ENCODE data around the gene UST. TPM values are rescaled to one million over a fixed set of nuclear protein-coding genes. Genes with fewer than 3 reads are reported as not detected.
"Not testable (repeated sequence)": the region's sequence is repeated elsewhere in the genome, so short reads cannot be mapped to it uniquely, and the experiment has no call there.

UST gene
- total and polyA plus RNA-seq, 2 of the 8 experiments (the other 6 are each of a cell fraction or from before 2014, with no cell fraction given): 13.5 to 34.5 TPM

GRCh38 chr6:149039025-149039424 is 292.2 kb downstream of the UST start:
- H3K56ac ChIP-seq (replicated peaks; ENCODE audit: insufficient read length, low read depth, low read length); H3K79me2 ChIP-seq (ENCODE audit: control insufficient read depth in 1 of 2, insufficient read depth in 2 of 2, low read length in 2 of 2); H2BK20ac ChIP-seq (ENCODE audit: low read length); H3K36me3 ChIP-seq (ENCODE audit: control insufficient read depth in 2 of 4, insufficient read depth in 4 of 4, low read length in 3 of 4); H2BK5ac ChIP-seq (ENCODE audit: low read depth, low read length); H4K5ac ChIP-seq (ENCODE audit: insufficient read length, low read depth, low read length); H4K91ac ChIP-seq (replicated peaks; ENCODE audit: insufficient read length, low read length); H3K9me3 ChIP-seq (ENCODE audit: insufficient read depth in 2 of 2, low read depth in 1 of 2, low read length in 1 of 2); H3K79me1 ChIP-seq (ENCODE audit: low read depth, low read length); H3K4me3 ChIP-seq (ENCODE audit: extremely low read depth in 1 of 4, insufficient read depth in 2 of 4, low read depth in 3 of 4, low read length in 4 of 4); H3K4ac ChIP-seq (replicated peaks; ENCODE audit: insufficient read length, low read depth, low read length); DNase-seq (ENCODE audit: low read depth in 1 of 2, low spot score in 2 of 2); H3K23ac ChIP-seq (ENCODE audit: insufficient read length); H4K8ac ChIP-seq (ENCODE audit: extremely low read depth, insufficient read depth, low read length); H3K18ac ChIP-seq (ENCODE audit: extremely low read depth, low read length); H2BK12ac ChIP-seq (ENCODE audit: low read depth, low read length); H2BK120ac ChIP-seq (replicated peaks; ENCODE audit: low read depth, low read length); H4K20me1 ChIP-seq (replicated peaks in 1 of 2; ENCODE audit: control insufficient read depth in 1 of 2, insufficient read depth in 2 of 2, low read length in 2 of 2); POLR2A ChIA-PET (ENCODE audit: partially characterized antibody); H2AK5ac ChIP-seq (ENCODE audit: low read depth, low read length); FAIRE-seq; H3K4me2 ChIP-seq (ENCODE audit: insufficient read depth in 1 of 2, low read depth in 2 of 2, low read length in 2 of 2); H3K23me2 ChIP-seq (ENCODE audit: low read depth, low read length); H2BK15ac ChIP-seq (ENCODE audit: low read length); H3K9ac ChIP-seq (replicated peaks in 1 of 4; ENCODE audit: extremely low read depth in 1 of 4, low read depth in 3 of 4, low read length in 3 of 4); H3K27ac ChIP-seq (ENCODE audit: low read depth, low read length); H2AFZ ChIP-seq (ENCODE audit: low read length); H3K14ac ChIP-seq (ENCODE audit: insufficient read length); H3K27me3 ChIP-seq (replicated peaks in 1 of 4; ENCODE audit: control insufficient read depth in 3 of 4, extremely low read depth in 1 of 4, insufficient read depth in 3 of 4, low read length in 3 of 4): not testable (repeated sequence)
- H3K4me1 ChIP-seq (replicated peaks in 1 of 4; ENCODE audit: control insufficient read depth in 3 of 4, insufficient read depth in 4 of 4, low read length in 3 of 4): peaks cover 3 to 11% (median 5%) of the 10 kb centered on the region in 4 experiments
- CTCF ChIA-PET (ENCODE audit: partially characterized antibody): interaction anchor here (1.0 to 1.4 kb wide), 2 partner anchors 10 to 21 kb away, joined by 3 read pairs; no protein-coding TSS in a partner anchor
- WGBS, 2 experiments (ENCODE audit: extremely low coverage in 1 of 2, insufficient coverage in 1 of 2, insufficient read length in 1 of 2, insufficient replicate concordance in 2 of 2, low coverage in 1 of 2, low lambda C conversion rate in 2 of 2, missing lambda C conversion rate in 1 of 2): 96% methylated on average over 7 of the region's 7 CpGs; no CpG with 5 or more reads in 1 of the 2 experiments

Measured in H1 (cell line).